WERI-Rb-1 (cell line): Measurements from ENCODE around the gene GPLD1.

Experiments
- DNase-seq: peaks from one replicate; pipeline ENCODE4 v3.0.0-alpha.2; 2020
- H3K27ac ChIP-seq: fragments of 250-450 bp; sonication (Bioruptor Pico); 2 replicates; pipeline ENCODE4 v1.5.1; 2020; ENCODE audit warnings: mild to moderate bottlenecking, moderate library complexity
- H3K27me3 ChIP-seq: fragments of 250-450 bp; sonication (Bioruptor Pico); 2 replicates; pipeline ENCODE4 v1.5.1; 2021; ENCODE audit warnings: mild to moderate bottlenecking, low read depth, moderate library complexity; ENCODE audit not compliant: insufficient read depth, severe bottlenecking
- H3K36me3 ChIP-seq: fragments of 250-450 bp; sonication (Bioruptor Pico); 2 replicates; pipeline ENCODE4 v1.5.1; 2020; ENCODE audit warnings: mild to moderate bottlenecking, moderate library complexity
- H3K4me3 ChIP-seq: 2 replicates; pipeline ENCODE4 v1.5.1; 2011; ENCODE audit warnings: low read depth, mild to moderate bottlenecking, control low read depth, low read length
- H3K9me3 ChIP-seq: fragments of 250-450 bp; sonication (Bioruptor Pico); 2 replicates; pipeline ENCODE4 v1.5.1; 2021; ENCODE audit warnings: mild to moderate bottlenecking, moderate library complexity; ENCODE audit not compliant: severe bottlenecking
- TF ChIP-seq, protein P1 (sequence below): IDR thresholded peaks from 2 replicates; pipeline ENCODE4 v1.5.1; 2011; ENCODE audit warnings: low read depth, mild to moderate bottlenecking, control low read depth, inconsistent platforms, low read length

Gene GPLD1

DNA sequence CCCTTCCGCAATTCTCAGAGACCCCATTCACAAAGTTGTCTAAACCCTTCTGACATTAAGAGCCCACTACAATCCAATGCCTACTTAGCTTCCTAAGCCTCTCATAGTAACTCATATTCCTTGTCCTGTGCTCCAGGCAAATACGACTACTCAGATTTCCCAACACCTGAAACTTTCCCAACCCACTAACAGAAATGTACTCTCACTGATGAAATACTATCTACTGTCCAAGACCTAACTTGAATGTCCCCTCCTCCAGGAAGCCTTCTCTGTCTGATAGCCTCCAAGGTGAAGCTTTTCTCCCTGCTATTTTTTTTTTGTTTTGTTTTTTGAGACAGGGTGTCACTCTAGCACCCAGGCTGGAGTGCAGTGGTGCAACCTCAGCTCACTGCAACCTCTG lies 30.4 kb downstream of the GPLD1 start:
- Histone ChIP-seq H3K36me3 (peaks cover 12% of the 10 kb centered on the region), H3K27ac (no peak overlapping the region), H3K4me3 (no peak overlapping the region), H3K27me3 (no peaks in the 10 kb centered on the region), H3K9me3 (no peaks in the 10 kb centered on the region)
- peak; percentile 1 for DNase-seq
- TF ChIP-seq, protein P1, sequence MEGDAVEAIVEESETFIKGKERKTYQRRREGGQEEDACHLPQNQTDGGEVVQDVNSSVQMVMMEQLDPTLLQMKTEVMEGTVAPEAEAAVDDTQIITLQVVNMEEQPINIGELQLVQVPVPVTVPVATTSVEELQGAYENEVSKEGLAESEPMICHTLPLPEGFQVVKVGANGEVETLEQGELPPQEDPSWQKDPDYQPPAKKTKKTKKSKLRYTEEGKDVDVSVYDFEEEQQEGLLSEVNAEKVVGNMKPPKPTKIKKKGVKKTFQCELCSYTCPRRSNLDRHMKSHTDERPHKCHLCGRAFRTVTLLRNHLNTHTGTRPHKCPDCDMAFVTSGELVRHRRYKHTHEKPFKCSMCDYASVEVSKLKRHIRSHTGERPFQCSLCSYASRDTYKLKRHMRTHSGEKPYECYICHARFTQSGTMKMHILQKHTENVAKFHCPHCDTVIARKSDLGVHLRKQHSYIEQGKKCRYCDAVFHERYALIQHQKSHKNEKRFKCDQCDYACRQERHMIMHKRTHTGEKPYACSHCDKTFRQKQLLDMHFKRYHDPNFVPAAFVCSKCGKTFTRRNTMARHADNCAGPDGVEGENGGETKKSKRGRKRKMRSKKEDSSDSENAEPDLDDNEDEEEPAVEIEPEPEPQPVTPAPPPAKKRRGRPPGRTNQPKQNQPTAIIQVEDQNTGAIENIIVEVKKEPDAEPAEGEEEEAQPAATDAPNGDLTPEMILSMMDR: no peak

GRCh38 chr6:24458134-24458533 lies 31.2 kb downstream of the GPLD1 start:
- TF ChIP-seq, protein P1: no peak
- DNase-seq: no peak
- H3K9me3 ChIP-seq: no peaks in the 10 kb centered on the region
- H3K4me3 ChIP-seq: no peak overlapping the region
- H3K27me3 ChIP-seq: no peaks in the 10 kb centered on the region
- peaks cover 12% of the 10 kb centered on the region for H3K36me3 ChIP-seq
- H3K27ac ChIP-seq: no peak overlapping the region

DNA sequence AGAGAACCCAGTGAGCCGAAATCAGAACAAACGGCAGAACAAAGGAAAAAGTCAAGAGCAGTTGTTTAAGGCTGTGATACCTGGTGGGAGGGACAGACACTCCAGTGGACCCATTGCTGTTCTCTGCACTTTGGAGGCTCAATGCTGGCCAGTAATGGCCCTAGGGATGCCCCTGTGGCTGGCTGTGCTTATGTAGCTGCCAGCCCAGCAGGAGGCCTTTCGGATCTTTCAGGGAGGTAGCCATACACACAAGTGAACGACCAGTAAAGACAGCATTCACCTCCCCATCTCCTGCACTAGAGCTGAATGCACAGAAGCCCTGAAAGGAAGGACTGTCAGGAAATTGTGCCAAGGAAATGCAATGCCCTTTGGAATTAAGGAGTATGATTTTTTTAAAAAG lies 34.3 kb downstream of the GPLD1 start:
- DNase-seq: no peak
- Histone ChIP-seq H3K27me3 (no peaks in the 10 kb centered on the region), H3K4me3 (no peak overlapping the region), H3K27ac (no peak overlapping the region), H3K9me3 (no peaks in the 10 kb centered on the region), H3K36me3 (peaks cover 12% of the 10 kb centered on the region)
- TF ChIP-seq, protein P1: no peak

DNA sequence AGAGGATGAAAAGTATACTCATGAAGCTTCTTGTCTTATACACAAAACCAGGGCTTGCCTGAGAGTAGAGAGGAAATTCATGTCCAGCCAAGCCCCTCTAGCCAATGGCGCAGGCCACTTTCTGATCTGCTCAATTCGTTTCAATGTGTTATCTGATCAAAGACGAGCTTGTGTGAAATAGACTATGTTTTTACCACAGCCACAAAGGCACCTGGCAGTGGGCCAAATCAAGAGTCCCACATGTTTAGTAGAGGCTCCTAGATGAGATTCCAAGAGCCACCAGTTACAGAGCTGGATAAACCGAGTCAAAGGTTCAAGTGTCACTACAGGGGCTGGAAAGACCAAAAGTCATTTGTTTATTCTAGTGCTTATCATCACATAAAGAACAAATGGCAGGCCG lies 34.9 kb downstream of the GPLD1 start:
- Histone ChIP-seq H3K36me3 (peaks cover 12% of the 10 kb centered on the region), H3K4me3 (no peak overlapping the region), H3K27me3 (no peaks in the 10 kb centered on the region), H3K27ac (no peak overlapping the region), H3K9me3 (no peaks in the 10 kb centered on the region)
- TF ChIP-seq, protein P1: no peak
- no peak for DNase-seq

DNA sequence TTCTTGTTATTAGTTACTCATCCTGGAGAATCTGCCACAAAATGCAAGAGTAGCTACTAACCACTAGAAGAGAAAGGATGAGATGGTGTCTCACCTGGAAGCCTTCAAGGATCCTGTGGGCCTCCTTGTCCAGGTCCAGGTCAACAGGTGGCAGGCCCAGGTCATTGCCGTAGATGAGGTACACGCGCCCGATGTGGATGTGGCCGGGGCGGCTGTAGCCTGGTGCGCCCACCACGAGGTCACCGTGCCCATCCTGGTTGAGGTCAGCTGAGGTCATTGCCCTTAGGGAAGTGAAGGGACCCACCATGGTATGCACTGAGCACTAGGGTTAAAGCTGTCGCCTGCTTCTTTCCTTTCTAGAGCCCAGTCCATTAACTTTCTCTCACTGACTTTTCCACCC lies 35.5 kb downstream of the GPLD1 start:
- no peak overlapping the region for H3K4me3 ChIP-seq
- TF ChIP-seq, protein P1: no peak
- no peak overlapping the region for H3K27ac ChIP-seq
- DNase-seq: no peak
- H3K27me3 ChIP-seq: no peaks in the 10 kb centered on the region
- H3K36me3 ChIP-seq: peaks cover 12% of the 10 kb centered on the region
- no peaks in the 10 kb centered on the region for H3K9me3 ChIP-seq

- Histone ChIP-seq H3K27me3 (no peaks in the 10 kb centered on the region), H3K4me3 (no peak overlapping the region), H3K36me3 (peaks cover 6% of the 10 kb centered on the region), H3K27ac (no peak overlapping the region), H3K9me3 (no peaks in the 10 kb centered on the region)
- DNase-seq: no peak
- TF ChIP-seq, protein P1: no peak
Measured at GRCh38 chr6:24451581-24452388, 37.6 kb downstream of the GPLD1 start.
